Stimulated activated CD4-positive, alpha-beta T cell treated with anti-CD3 and anti-CD28 coated beads, Interleukin-15, amount 100 ng/mL, for 1 hour (primary cell): ENCODE data around the gene PERP.

Experiments
- DNase-seq, 2 donors: peaks; one replicate each; pipeline ENCODE4 v3.0.0-alpha.2; 2020; ENCODE audit warnings: low read depth in 1 of 2, low spot score in 1 of 2

PERP gene

DNA sequence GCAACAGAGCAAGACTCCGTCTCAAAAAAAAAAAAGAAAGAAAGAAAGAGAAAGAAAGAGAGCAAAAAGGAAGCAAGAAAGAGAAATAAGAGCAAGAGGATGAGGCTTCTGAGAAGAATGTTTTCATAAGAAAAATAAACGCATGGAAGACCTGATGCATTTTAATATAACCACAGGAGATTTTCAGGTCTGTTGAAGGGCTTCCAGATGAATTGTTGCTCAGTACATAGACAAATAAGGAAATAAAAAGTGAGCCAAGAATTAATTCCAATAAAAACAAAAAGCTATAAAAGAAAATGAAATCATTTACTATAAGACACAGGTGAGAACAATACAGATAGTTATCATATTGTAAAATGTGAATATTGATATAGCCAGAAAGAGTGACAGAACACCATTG, 43.5 kb downstream of the PERP start:
- DNase-seq = no peak

DNA sequence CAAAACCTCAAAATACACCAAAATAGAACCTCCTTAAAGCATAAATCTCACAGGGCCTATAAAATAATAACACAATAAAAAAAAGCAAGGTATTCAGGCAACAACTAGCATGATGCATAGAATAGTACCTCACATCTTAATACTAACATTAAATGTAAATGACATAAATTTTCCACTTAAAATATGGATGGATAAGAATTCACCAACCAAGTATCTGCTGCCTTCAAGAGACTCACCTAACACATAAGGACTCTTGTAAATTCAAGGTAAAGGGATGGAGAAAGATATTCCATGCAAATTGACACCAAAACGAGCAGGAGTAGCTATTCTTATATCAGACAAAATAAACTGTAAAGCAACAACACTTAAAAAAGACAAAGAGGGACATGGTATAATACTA, 52.2 kb downstream of the PERP start:
- DNase-seq = no peak

DNA sequence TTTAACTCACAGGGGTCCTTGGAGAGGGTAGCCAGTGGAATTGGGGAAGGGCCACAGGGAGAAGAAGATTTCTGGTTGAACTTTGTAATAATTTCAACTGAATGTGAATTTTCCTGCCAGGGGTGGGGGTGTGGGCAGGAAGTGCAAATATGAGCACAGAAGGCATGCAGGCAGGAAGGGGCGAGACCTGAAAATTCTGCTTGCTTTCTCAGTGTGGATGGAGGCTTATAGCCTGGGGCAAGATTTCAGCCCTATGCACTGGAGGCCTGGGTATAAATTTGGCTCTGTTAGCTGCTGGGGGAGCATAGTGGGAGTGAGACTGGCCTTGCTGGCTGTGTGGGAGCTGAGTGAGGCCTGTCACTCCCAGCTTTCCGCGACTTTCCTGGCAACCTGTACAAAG, 54.4 kb downstream of the PERP start:
- no peak for DNase-seq

DNA sequence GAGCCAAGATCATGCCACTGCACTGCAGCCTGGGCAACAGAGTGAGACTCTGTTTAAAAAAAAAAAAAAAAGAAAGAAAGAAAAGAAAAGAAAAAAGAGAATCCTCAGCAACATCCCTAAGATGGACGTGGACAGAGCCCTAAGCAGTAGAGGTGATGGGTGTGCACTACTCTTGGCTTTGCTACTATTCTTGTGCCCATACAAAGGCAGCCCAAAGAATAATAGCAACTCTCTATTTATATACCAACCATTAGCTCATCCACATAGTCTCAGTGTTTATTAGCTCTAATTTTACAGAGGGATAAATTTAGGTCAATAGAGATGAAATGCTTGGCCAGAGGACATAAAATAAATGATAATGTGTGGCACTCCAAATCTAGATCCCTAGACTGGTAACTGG, 62.2 kb downstream of the PERP start:
- no peak for DNase-seq

DNA sequence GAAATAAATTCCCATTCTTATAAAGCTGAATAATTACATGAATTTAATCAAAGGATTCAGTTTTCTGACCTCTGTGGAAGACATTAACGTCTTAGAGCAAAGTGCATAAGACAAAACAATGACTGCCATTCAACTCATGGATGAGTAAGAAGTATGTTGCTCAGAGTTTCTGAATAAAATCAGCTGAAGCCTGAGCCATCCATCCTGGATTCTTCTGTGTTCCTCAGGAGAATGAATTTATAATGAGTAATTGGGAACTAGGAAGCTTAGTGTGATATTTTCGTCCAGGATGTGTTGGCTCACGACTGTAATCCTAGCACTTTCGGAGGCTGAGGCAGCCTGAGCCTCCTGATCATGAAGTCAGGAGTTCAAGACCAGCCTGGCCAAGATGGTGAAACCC, 62.8 kb downstream of the PERP start:
- DNase-seq = no peak
